ENCODE data around the gene ENPP6. TPM values are rescaled to one million over a fixed set of nuclear protein-coding genes. Genes with fewer than 3 reads are reported as not detected.

Gene ENPP6
- total RNA-seq, 1 donor from 2014 or later, result 0.41 TPM

- TF ChIP-seq CTCF (IDR thresholded peaks at IDR 0.05; ENCODE audit: unreplicated experiment), result peak; percentile 71
- H3K27ac Mint-ChIP-seq (ENCODE audit: unreplicated experiment), result no peak overlapping the region
- no peak for DNase-seq (ENCODE audit: low spot score)
- H3K27me3 Mint-ChIP-seq (ENCODE audit: unreplicated experiment), result peaks cover 3% of the 10 kb centered on the region
- no peaks in the 10 kb centered on the region for H3K36me3 Mint-ChIP-seq (ENCODE audit: low read depth, unreplicated experiment)
- no peaks in the 10 kb centered on the region for H3K9me3 Mint-ChIP-seq (ENCODE audit: unreplicated experiment)
- H3K4me1 Mint-ChIP-seq (ENCODE audit: unreplicated experiment), result peaks cover 5% of the 10 kb centered on the region
- no peak overlapping the region for H3K4me3 Mint-ChIP-seq (ENCODE audit: unreplicated experiment)
Measured at GRCh38 chr4:184250795-184251669, 33.4 kb upstream of the ENPP6 start.

- TF ChIP-seq CTCF (IDR thresholded peaks at IDR 0.05; ENCODE audit: unreplicated experiment), result no peak
- Mint-ChIP-seq H3K4me1 (ENCODE audit: unreplicated experiment) (no peaks in the 10 kb centered on the region), H3K4me3 (ENCODE audit: unreplicated experiment) (no peak overlapping the region), H3K27me3 (ENCODE audit: unreplicated experiment) (peaks cover 3% of the 10 kb centered on the region), H3K36me3 (ENCODE audit: low read depth, unreplicated experiment) (no peaks in the 10 kb centered on the region), H3K27ac (ENCODE audit: unreplicated experiment) (no peak overlapping the region), H3K9me3 (ENCODE audit: unreplicated experiment) (no peaks in the 10 kb centered on the region)
- no peak for DNase-seq (ENCODE audit: low spot score)
Measured at GRCh38 chr4:184248216-184248615, 30.5 kb upstream of the ENPP6 start.

- DNase-seq (ENCODE audit: low spot score), result no peak
- Mint-ChIP-seq H3K9me3 (ENCODE audit: unreplicated experiment) (no peaks in the 10 kb centered on the region), H3K27ac (ENCODE audit: unreplicated experiment) (no peak overlapping the region), H3K27me3 (ENCODE audit: unreplicated experiment) (peaks cover 3% of the 10 kb centered on the region), H3K36me3 (ENCODE audit: low read depth, unreplicated experiment) (no peaks in the 10 kb centered on the region), H3K4me1 (ENCODE audit: unreplicated experiment) (no peaks in the 10 kb centered on the region), H3K4me3 (ENCODE audit: unreplicated experiment) (no peak overlapping the region)
- no peak for TF ChIP-seq CTCF (IDR thresholded peaks at IDR 0.05; ENCODE audit: unreplicated experiment)
Measured at GRCh38 chr4:184247421-184247820, 29.7 kb upstream of the ENPP6 start.

- Mint-ChIP-seq H3K4me1 (ENCODE audit: unreplicated experiment) (no peaks in the 10 kb centered on the region), H3K27me3 (ENCODE audit: unreplicated experiment) (no peaks in the 10 kb centered on the region)
Measured at GRCh38 chr4:184246426-184246825, 28.8 kb upstream of the ENPP6 start.

More at GRCh38 chr4:184246426-184246825, 28.8 kb upstream of the ENPP6 start:
- Mint-ChIP-seq H3K4me3 (ENCODE audit: unreplicated experiment) (no peak overlapping the region), H3K9me3 (ENCODE audit: unreplicated experiment) (no peaks in the 10 kb centered on the region), H3K36me3 (ENCODE audit: low read depth, unreplicated experiment) (no peaks in the 10 kb centered on the region), H3K27ac (ENCODE audit: unreplicated experiment) (no peak overlapping the region)
- no peak for TF ChIP-seq CTCF (IDR thresholded peaks at IDR 0.05; ENCODE audit: unreplicated experiment)
- no peak for DNase-seq (ENCODE audit: low spot score)
